ENCODE data around the gene SNX15.

GRCh38 chr11:65078786-65079342, 51.6 kb downstream of the SNX15 start:
- no peak for TF ChIP-seq FOXK2 (IDR thresholded peaks at IDR 0.05)
- no peak for TF ChIP-seq FOXA1 (IDR thresholded peaks at IDR 0.05)

Data from HEK293T (cell line).